Coronary artery (tissue), 2 donors: Measurements from ENCODE around the gene RCOR1.

Source experiments
- DNase-seq: peaks from one replicate; pipeline ENCODE4 v3.0.0-alpha.2; 2017; ENCODE audit warnings: low spot score
- H3K27ac ChIP-seq, 2 donors: fragments of 200-600 bp; sonication (generic); one replicate each; pipeline ENCODE4 v1.5.1; 2016 to 2019
- H3K4me3 ChIP-seq: fragments of 200-600 bp; sonication (generic); 2 replicates; pipeline ENCODE4 v1.5.1; 2016; ENCODE audit warnings: mild to moderate bottlenecking, moderate library complexity
- TF ChIP-seq, protein P1 (sequence below): fragments of 200-600 bp; sonication (generic); IDR thresholded peaks from one replicate; pipeline ENCODE4 v1.5.1; 2019; ENCODE audit warnings: antibody characterized with exemption

RCOR1 gene

DNA sequence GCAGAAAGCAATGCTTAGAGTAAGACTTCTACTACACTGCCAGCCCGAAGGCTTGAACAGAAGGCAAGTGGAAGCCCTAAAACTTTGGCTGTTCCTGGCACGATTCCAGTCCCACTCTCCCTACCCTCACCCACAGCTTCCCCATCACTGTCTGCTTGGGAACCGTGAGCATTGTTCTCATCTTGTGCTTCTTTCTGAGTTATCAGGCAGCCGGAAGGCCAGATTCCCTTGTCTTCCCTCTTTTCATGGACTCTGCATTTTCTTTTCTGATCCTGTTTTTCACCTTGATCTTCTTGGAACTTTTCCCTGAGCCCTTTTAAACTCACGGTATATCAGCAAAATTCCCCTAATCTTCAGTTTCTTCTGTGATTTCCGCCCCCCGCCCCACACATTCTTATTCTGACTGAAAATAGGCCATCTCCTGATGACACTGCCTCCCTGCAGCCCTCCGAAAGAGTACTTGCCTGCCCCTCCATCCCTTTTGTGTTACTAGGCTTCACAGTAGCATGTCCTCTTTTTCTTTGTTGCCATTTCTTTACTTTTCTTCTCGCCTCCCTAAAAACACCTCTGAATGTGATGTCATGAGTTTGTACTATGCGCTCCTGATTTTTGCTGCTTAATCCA, 29.9 kb downstream of the RCOR1 start:
- DNase-seq: no peak
- Histone ChIP-seq H3K4me3 (no peak overlapping the region), H3K27ac (no peak overlapping the region)
- TF ChIP-seq, protein P1, sequence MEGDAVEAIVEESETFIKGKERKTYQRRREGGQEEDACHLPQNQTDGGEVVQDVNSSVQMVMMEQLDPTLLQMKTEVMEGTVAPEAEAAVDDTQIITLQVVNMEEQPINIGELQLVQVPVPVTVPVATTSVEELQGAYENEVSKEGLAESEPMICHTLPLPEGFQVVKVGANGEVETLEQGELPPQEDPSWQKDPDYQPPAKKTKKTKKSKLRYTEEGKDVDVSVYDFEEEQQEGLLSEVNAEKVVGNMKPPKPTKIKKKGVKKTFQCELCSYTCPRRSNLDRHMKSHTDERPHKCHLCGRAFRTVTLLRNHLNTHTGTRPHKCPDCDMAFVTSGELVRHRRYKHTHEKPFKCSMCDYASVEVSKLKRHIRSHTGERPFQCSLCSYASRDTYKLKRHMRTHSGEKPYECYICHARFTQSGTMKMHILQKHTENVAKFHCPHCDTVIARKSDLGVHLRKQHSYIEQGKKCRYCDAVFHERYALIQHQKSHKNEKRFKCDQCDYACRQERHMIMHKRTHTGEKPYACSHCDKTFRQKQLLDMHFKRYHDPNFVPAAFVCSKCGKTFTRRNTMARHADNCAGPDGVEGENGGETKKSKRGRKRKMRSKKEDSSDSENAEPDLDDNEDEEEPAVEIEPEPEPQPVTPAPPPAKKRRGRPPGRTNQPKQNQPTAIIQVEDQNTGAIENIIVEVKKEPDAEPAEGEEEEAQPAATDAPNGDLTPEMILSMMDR: no peak

DNA sequence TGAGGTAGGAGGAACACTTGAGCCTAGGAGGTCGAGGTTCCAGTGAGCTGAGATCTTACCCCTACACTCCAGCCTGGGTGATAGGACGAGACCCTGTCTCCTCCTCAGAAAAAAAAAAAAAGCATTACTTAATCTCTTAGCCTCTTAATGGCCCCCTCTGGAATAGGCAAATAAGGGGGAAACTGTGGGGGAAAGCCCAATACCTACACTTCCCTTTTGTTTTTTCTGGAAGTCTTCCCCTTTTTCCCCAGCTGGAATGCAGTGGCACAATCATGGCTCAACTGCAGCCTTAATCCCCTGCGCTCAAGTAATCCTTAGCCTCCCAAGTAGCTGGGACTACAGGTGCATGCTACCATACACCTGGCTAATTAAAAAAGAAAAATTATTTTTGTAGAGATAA, 32.2 kb downstream of the RCOR1 start:
- H3K27ac ChIP-seq: no peak overlapping the region
- DNase-seq: no peak
- H3K4me3 ChIP-seq: no peak overlapping the region
- TF ChIP-seq, protein P1: no peak

DNA sequence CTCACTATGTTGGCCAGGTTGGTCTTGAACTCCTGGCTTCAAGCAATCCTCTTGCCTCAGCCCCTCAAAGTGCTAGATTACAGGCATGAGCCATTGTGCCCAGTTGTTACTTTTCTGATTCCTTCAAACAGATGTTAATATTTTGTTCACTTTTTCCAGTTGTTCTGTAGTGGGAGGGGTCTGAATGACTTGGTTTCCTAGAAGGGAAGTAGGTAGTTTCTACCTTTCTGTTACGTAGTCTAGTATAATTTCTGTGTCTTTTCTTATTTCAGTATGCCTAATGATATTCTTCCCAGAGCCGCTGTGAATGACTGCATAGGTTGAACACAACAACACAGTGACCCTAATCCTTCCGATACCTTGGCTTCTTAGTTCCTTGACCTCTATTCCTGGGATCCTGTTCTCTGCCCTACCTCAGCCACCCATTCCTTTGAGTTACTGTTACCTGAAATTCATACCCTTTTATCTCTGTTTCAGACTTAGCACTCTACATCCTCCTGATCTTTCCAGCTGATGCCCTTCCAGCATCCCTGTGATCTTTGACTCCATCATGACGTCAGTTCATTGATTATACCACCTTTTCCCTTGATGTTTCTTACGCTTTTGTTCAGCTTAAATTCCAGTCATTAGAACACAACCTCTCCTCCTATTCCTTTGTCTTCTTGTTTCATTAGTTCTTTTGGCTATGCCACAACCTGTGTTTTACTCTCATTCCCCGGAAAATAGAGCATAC, 33.3 kb downstream of the RCOR1 start:
- no peak overlapping the region for H3K4me3 ChIP-seq
- TF ChIP-seq, protein P1: no peak
- no peak overlapping the region for H3K27ac ChIP-seq
- DNase-seq: no peak

DNA sequence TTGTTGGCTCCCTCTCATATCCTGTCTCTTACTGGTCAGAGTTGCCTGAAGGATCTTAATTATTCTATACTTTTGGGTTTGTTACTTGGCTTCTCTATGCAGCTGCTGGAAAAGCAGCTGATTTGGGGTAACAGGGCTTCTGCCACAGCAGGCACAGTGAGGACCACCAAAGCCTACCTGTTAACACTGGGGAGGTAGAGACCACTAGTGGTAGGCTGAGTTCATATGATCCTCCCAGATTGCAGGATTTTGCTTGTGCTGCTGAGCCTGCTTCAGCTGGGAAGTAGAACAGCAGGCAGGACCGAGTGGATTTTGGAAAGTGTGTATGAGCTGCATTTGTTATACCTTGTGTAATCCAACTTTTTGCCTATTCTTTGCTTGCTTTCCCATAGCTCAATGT, 34.1 kb downstream of the RCOR1 start:
- TF ChIP-seq, protein P1: no peak
- H3K27ac ChIP-seq: no peak overlapping the region
- H3K4me3 ChIP-seq: no peak overlapping the region
- DNase-seq: no peak

DNA sequence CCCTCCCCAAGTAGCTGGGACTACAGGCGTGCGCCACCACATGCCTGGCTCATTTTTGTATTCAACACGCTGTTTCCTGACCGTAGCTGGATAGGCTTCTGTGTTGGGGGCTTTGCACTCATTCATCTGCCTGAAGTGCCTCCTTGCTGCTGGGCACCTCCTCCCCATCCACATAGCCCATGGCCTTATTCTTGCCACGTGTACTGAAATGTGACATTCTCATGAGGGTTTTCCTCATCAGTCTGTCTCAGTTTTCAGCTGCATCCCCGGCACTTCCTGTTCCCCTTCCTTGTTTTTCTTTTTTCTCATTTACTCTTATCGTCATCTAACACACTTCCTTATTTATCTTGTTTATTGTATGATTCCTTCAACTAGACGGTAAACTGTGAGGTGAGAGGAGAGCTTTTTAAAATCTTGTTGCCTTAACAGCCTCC, 36.6 kb downstream of the RCOR1 start:
- TF ChIP-seq, protein P1: no peak
- DNase-seq: no peak
- Histone ChIP-seq H3K27ac (no peak overlapping the region), H3K4me3 (no peak overlapping the region)

DNA sequence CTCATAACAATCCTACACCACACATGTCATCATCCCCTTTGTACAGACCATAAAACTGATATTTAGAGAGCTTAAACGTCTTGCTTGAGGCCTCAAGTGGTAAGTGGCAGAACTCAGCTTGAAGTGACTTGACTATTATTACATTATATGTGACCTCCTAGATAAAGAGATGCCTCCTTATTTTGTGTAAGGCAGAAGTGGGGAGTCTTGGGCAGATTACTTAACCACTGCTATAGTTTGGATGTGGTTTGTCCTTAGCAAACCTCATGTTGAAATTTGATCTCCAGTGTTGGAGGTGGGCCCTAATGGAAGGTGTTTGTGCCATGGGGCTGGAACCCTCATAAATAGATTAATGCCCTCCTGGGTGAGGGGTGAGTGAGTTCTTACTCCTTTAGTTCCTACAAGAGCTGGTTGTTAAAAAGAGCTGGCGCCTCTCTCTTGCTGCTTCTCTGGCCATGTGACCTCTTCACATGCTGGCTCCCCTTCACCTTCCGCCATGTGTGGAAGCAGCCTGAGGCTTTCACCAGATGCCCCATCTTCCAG, 37.4 kb downstream of the RCOR1 start:
- Histone ChIP-seq H3K4me3 (no peak overlapping the region), H3K27ac (no peak overlapping the region)
- TF ChIP-seq, protein P1: no peak
- no peak for DNase-seq

DNA sequence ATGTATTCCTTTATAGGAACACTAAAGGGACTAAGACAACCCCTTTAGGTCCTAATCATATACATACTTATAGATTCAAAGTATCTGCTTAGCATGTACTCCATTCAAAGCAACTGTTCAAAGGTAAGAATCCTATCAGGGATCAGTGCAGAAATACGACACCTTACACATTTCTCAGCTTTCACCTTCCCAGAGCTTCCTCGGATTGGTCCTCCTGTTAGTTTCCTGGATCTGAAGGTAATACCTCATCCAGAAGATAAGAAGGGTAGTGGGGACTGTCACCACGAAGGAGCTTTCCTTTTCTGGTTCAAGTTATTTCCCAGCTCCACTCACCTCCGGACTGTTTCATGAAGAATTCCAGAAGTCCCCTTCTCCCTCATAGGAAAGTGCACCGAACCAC, 38.0 kb downstream of the RCOR1 start:
- Histone ChIP-seq H3K27ac (no peak overlapping the region), H3K4me3 (no peak overlapping the region)
- TF ChIP-seq, protein P1: no peak
- DNase-seq: no peak
